Measurements from ENCODE around the gene LRRC73. TPM values are rescaled to one million over a fixed set of nuclear protein-coding genes. Genes with fewer than 3 reads are reported as not detected.

The LRRC73 gene
- total and polyA plus RNA-seq, 9 of the 15 experiments (the other 6 are each of a cell fraction or from before 2014, with no cell fraction given): 0.07 to 0.55 (median 0.16) TPM; not detected in 3

GRCh38 chr6:43497129-43497396, 13.1 kb downstream of the LRRC73 start:
- Histone ChIP-seq H3K27ac (ENCODE audit: extremely low read depth, low read depth, low read length) (no peak overlapping the region), H4K20me1 (replicated peaks; ENCODE audit: control insufficient read depth, insufficient read depth, low read length) (peaks cover 22% of the 10 kb centered on the region), H3K9me1 (ENCODE audit: control insufficient read depth, insufficient read depth, low read length) (peaks cover 3% of the 10 kb centered on the region), H3K27me3 (ENCODE audit: control insufficient read depth in 2 of 2, insufficient read depth in 2 of 2, low read length in 2 of 2) (no peaks in the 10 kb centered on the region), H3K4me2 (ENCODE audit: insufficient read depth, low read length) (no peak overlapping the region), H3K4me1 (replicated peaks in 1 of 2; ENCODE audit: control insufficient read depth in 2 of 2, insufficient read depth in 2 of 2, low read length in 2 of 2) (peaks cover 16 to 28% of the 10 kb centered on the region in 2 experiments), H3K4me3 (no peak overlapping the region), H3K79me2 (ENCODE audit: control insufficient read depth, insufficient read depth, low read length) (0 out of 3 replicates have a peak, but pooled peaks cover 3% of the 10 kb centered on the region), H3K9ac (ENCODE audit: insufficient read depth in 1 of 2, low read depth in 2 of 2, low read length in 2 of 2) (no peak overlapping the region), H3K9me3 (replicated peaks; ENCODE audit: control insufficient read depth, insufficient read depth, low read depth, low read length) (no peaks in the 10 kb centered on the region), H2AFZ (ENCODE audit: low read depth, low read length) (no peak overlapping the region), H3K36me3 (ENCODE audit: control insufficient read depth, insufficient read depth, low read length) (peaks cover 42% of the 10 kb centered on the region; the same call in 2 of the 3 replicates)
- BruUV-seq (replicated peaks): no TSS peak
- DNase-seq (ENCODE audit: extremely low read depth in 1 of 4, low spot score in 3 of 4) (no peak), FAIRE-seq (no peak), ATAC-seq (no peak)
- ChIA-PET CTCF (ENCODE audit: low intra/inter-chr PET ratio) (interaction anchor here (0.6 to 1.4 kb wide), 9 partner anchors 10 to 596 kb away, joined by 3 to 7 read pairs (median 4); partner anchors contain the start of gene DLK2), POLR2A (interaction anchor here (0.9 to 8.5 kb wide), 3 partner anchors 10 to 95 kb away, joined by 3 to 54 read pairs (median 4); partner anchors contain the start of gene LRRC73)
- 89% methylated on average over 6 of the region's 6 CpGs for WGBS (ENCODE audit: insufficient coverage, low coverage, missing lambda C conversion rate)
- intact Hi-C loops (cut with micrococcal nuclease) (no loop called here), in situ Hi-C loops (cut with MboI) (no loop called here)
- TF ChIP-seq ZNF518B (CRISPR knock-in tag; IDR thresholded peaks at IDR 0.05) (no peak), ARHGAP35 (IDR thresholded peaks at IDR 0.05; ENCODE audit: partially characterized antibody) (no peak), ZNF589 (CRISPR knock-in tag; IDR thresholded peaks at IDR 0.05; ENCODE audit: low read depth) (no peak), HNRNPL (IDR thresholded peaks at IDR 0.05; ENCODE audit: low read depth, low read length) (no peak), NFXL1 (CRISPR knock-in tag; IDR thresholded peaks at IDR 0.05) (no peak), HNRNPUL1 (IDR thresholded peaks at IDR 0.05; ENCODE audit: low read length) (no peak), PHB (CRISPR knock-in tag; IDR thresholded peaks at IDR 0.05) (no peak), PTTG1 (tag; IDR thresholded peaks at IDR 0.05; ENCODE audit: low read depth) (no peak), KDM1A (IDR thresholded peaks at IDR 0.05) (no peak), JUND (IDR thresholded peaks at IDR 0.05; ENCODE audit: borderline replicate concordance, low read depth, low read length) (no peak), JUND (tag; IDR thresholded peaks at IDR 0.05; ENCODE audit: borderline replicate concordance, low read depth, low read length) (no peak), FOS (IDR thresholded peaks at IDR 0.05; ENCODE audit: extremely low read depth, insufficient read length) (no peak), DACH1 (IDR thresholded peaks at IDR 0.05; ENCODE audit: partially characterized antibody) (no peak), TSC22D4 (tag; IDR thresholded peaks at IDR 0.05) (no peak), MECOM (CRISPR knock-in tag; IDR thresholded peaks at IDR 0.05) (no peak), STAT5B (CRISPR knock-in tag; IDR thresholded peaks at IDR 0.05) (no peak), POU5F1 (IDR thresholded peaks at IDR 0.05; ENCODE audit: borderline replicate concordance, low read depth, low read length, partially characterized antibody) (no peak), TAF9B (IDR thresholded peaks at IDR 0.05; ENCODE audit: partially characterized antibody) (no peak), ID3 (CRISPR knock-in tag; IDR thresholded peaks at IDR 0.05) (no peak), ID3 (tag; IDR thresholded peaks at IDR 0.05) (no peak)

Measured in K562 (cell line).